Right lung (tissue), 5 donors: ENCODE measurements around the gene CABP2. TPM values are rescaled to one million over a fixed set of nuclear protein-coding genes. Genes with fewer than 3 reads are reported as not detected.
"Not testable (repeated sequence)": the region's sequence is repeated elsewhere in the genome, so short reads cannot be mapped to it uniquely, and the experiment has no call there.

Experiments used
- DNase-seq, 2 donors: peaks; one replicate each; pipeline ENCODE4 v3.0.0-alpha.2; 2013
- polyA plus RNA-seq, 5 donors: library from polyadenylated mRNA; unstranded; fragments of 120-200 nt; gene quantifications; one replicate each; pipeline versions ENCODE4 v1.2.1 to v1.2.3, GENCODE V29; 2013; ENCODE audit warnings: inconsistent platforms in 1 of 5, low replicate concordance in 1 of 5; ENCODE audit not compliant: insufficient read length in 5 of 5, insufficient read depth in 1 of 5

Gene CABP2
- polyA plus RNA-seq, 5 donors: not detected

DNA sequence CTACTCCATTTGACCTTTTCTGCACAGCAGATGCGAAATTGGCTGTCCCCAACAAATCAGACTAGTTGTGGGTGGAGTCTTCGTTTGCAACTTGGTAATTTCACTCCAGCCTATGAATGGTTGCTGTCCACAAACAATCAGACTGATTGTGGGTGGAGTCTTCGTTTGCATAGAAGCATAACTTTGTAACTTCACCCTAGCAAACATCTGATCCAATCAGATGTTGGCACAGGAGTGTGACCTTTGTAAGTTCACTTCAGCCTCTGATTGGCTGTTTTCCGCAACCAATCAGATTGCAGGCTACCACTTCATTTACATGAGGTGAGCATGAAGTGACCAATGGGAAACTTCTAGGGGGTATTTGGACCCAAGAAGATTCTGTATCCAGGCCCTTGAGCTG lies 16.3 kb upstream of the CABP2 start:
- DNase-seq: no peak

DNA sequence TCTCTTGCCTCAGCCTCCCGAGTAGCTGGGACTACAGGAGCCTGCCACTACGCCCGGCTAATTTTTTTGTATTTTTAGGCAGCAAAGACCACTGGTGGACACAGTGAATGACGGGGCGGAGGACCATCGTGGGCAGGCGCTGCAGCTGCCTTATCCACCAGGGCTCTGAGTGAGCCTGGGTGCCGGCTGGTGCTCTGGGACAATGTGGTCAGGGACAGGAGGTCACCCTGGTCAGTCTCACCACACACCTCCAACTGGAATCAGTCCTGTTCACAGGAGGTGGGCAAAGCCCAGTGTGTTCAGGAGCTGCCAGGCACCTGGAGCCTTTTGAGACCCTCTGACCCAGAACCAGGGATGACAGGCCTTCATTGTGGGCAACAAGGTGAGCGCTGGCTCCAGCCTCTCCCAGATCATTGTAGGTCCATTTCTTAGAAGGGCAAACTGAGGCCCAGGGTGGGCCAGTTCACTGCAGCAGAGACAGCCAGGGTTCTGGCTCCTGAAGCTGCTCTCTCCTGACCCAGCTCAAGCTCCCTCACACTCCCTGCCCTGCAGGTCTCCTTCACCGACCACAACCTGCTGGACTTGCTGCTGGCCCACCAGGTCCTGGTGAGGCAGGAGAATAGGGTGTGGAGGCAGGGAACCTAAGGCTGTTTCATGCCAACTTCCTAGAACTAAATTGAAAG lies 15.7 kb upstream of the CABP2 start:
- no peak for DNase-seq

DNA sequence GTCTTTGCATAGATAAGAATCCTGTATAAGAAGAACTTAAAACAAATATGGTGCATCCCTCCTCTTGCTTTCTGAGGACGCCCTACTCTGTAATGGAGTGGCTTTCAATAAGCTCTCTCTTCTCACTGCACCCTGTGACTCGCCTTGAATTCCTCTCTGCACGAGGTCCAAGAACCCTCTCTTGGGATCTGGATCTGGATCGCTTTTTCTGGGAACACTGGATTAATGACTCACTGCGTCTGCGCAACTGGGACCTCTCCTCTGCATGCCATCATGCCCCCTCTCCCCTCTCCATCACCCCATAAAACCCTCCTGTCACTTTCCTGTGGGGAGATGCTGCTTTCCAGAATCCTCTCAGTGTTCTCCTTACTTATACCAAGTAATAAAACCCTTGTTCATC lies 15.1 kb upstream of the CABP2 start:
- DNase-seq: no peak

DNA sequence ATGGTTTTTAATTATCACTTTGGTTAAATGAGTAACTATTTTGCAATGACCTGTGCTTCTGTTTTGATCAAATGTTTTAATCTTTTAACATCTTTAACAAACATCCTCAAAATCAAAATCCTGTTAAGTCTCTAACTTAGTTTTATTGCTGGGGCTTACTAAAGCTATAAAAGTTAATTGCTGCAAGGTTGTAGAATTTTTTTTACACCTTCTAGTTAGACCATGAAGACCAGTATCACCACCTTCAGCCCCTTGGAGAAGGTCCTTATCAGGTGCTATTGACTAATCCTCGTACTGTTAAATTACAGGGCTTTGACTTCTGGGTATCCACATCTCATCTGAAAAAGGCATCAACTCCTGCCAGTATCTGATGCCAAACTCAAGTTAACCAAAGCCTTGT lies 12.3 kb upstream of the CABP2 start:
- no peak for DNase-seq

DNA sequence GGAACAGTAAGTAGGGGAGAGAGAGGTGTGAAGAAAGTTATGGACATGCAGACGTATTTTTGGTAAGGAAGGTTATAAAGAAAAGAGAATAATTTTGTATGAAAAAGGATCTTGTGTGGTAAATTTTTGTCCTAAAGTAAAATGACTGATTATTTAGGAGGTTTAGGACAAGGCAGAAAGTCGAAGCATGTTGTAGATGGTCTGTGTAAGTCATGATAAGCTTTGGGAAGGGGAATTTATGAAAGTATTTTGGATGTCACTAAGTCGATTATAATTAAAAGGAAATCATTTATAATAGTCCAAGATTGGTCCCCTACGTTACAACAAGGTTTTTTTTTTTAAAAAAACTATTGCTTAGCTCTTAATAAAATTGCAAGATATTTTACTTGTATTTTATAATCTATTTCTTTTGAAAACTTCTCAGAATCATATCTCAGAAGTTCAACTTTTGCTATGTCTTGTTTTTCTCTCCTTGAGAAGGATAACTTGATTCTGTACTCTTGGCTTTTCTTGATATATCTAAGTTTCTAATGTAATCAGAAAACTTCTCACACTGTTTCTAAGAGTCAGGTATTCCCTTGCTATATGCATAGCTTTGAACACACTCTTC lies 10.9 kb upstream of the CABP2 start:
- DNase-seq: no peak

DNA sequence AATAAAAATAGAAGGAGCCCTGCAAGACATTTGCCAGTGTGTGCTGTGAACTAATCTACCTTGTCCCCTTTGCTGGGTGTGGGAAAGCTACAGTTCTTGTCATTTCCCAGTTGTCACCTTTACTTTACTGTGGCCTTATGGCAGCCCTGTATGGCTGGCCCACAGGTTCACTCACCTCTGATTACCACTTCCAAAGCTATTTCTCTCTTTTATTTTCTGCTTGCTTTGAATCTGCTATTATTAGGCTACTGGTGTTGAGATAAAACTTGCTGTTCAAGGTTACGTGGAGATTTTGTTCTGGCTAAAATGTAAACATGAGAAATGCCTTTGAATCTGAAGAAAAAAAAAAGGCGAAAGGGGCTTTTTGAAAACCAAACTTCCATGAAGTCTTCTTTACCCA lies 9.6 kb upstream of the CABP2 start:
- no peak for DNase-seq

DNA sequence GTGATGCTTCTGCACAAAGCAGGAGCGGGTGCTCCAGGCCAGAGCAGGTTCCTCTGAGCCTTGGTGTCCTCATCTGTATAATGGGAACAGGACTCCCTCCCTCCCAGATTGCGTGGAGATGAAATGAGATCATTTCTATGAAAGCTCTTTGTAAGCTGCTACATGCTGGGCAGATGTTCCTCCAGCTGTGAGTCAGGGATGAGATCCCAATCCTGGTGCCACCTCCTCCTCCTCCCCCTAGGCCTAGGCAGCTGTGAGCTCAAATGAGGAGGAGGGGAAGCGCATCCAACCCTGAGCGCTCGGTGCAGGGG lies 7.0 kb upstream of the CABP2 start:
- no peak for DNase-seq

DNA sequence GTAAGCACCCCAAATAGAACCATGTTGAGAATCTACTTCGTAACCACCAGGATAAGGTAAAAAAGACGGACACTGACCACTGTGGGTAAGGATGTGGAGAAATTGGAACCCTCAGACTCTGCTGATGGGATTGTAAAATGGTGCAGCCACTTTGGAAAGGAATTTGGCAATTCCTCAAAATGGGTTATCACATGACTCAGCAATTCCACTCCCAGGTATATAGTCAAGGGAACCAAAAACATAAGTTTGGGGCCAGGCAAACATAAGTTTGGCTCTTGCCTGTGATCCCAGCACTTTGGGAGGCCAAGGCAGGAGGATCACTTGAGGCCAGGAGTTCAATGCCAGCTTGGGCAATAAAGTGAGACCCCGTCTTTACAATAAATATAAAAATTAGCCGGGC lies 5.1 kb upstream of the CABP2 start:
- DNase-seq: no peak

DNA sequence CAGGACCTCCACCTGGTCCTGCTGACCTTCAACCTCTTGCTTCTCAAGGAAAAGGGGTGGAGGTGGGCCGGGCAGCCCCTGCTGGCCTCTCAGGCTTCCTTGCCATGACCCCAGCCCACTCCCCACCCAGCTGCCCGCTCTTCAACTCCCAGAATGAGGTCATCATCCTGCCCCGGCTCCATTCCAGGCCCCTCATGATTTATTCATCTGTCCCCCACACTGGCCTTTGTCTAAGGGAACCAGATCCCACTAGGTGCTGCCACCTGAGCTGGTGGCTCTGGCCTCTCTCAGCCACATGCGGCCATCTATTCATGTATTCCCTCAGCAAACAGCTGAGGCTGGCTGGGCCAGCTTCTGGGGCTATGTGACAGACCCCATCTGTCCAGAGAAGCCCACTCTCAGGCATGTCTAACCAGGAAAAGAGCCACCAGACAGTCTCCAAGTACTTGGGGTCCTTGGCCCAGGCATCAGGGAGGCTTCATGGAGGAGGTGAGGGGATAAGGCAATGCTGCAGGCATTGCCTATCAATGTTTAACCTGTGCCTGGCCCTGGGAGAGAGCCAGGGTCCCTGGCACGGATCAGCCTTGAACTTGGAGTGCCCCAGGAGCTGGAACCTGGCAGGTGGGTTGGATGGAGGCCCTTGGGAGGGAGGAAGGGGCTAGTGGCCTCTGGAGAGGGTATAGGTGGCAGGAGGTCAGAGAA lies 2.2 kb upstream of the CABP2 start:
- DNase-seq: no peak

DNA sequence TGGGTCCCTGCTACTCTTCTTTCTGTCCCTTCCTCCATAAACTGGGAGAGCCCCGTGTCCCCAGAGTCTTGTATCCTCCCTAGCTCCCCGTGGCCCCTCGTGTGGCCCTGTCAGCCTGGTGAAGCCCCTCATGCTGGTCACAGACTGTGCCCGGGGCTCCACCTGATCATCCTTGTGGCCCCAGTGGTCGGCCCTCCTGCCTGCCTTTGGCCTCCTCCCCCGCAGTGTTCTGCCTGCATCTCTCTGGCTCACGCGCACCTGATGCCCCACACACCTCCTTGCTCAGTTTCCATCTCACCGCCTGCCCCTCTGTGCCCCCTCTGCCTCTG lies 1.2 kb upstream of the CABP2 start:
- no peak for DNase-seq

DNA sequence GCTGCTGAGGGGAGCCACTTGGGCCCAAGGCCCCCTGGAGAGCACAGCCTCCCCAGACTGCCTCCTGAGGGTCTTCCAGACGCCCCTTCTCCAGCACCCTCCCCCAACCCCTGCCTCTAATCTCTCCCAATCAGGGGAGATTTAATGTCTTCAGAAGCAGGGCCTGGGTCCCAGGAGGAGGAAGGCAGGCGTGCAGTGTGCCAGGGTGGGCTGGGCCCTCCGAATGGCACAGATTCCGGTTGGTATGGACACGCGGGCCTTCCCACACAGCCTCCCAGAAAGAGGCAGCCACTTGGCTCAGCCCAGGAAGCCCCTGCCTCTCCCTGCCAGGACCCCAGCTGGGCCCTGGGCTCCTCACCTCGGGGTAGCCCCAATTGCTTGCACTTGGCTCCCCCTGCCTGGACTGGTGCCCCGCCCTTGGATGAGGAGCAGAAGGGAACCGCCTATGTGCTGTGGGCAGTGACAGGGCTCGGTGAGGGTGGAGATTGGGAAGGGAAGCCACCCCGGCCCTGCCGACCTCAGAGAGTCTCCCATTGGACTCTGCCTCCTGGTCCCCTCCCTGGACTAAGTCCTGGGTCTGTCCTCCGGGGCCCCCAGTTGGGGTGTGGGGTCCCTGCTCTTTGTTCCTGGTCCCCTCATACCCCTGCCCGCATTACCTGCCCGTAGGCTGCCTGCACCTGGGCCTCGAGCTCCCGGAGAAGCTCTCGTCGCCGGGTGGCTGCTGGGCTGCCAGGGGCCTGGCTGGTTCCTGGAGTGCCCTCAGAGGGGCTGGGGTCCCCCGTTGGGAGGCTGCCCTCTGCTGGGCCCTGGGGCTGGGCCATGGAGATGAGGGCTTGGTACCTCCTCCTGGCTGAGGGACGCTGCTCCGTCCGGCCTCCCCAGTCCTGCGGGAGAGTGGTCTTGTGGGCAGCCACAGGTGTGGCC lies 572 bp upstream of the CABP2 start:
- no peak for DNase-seq

DNA sequence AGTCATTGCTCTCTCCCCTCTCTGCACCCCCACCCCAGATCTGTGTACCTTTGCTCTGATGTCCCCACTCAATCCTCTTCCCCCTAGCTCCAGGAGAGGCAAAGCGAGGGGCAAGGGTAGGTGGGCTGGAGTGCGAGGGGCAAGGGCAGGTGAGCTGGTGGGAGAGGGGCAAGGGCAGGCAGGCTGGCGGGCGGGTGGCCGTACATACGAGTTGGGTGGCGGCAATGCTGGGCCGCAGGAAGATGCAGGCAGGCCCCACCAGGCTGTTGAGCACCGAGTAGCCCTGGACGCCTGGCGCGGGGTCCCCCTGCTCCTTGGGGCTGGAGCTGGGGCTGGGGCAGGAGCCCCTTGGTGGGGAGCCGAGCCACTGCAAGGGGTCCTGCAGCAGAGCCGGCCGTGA lies 908 bp downstream of the CABP2 start:
- DNase-seq: no peak

DNA sequence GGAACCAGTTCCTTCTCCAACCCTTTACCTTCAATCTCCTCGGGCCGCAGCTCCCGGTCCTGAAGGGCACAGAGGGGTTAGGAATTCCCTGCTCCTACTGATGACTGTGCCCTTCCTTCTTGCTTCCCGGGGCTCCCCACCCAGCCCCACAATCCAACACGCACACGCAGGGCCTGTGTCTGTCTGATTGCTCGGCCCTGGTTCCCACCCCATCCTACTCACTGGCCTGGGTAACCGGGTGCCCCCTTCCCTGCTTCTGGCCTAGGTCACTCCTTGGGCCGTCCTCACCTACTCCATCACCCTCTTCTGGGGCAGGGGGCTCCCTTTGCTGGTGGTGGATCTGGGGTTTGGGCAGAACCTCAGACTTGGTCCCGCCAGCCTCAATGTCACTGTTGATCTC lies 1.3 kb downstream of the CABP2 start:
- no peak for DNase-seq

DNA sequence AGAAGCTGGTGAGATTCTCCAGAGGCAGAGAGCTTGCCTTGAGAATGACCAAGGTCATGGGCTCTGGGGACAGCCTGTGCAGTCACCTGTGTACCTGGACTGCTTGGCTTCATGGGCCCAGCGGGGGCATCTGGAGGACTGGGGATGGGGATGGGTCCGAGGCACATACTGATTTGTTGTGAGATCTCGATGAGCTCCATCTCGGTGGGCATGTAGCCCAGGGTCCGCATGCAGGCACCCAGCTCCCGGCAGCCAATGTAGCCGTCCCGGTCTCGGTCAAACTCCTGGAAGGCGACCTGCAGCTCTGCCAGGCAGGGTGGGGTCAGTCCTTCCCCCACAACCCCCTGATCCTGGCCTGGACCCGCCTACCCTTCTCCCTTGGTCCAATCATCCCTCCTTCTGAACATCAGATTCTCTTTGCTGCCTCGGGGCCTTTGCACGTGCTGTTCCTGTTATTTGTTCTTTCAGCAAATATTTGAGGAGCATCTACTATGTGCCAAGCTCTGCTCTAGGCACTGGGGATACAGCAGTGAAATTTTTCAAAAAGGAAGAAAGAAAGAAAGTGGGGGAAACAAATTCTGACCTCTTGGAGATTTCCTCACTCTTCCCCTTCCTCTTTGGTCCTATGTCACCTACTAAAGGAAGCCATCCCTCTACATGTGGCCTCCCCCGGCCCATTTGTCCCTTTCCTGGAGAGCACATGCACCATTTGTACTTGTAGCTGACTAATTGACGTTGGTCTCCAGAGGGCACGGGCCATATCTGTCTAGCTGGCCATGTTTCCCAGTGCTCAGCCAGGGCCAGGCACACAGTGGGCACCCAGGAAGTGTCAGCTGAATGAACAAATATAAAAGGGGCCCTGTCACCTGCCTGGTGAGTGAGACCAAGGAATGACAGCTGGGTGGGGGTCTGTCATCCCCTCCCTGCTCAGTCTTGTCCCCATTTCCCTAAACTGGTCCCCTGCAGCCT lies 2.1 kb downstream of the CABP2 start:
- no peak for DNase-seq

DNA sequence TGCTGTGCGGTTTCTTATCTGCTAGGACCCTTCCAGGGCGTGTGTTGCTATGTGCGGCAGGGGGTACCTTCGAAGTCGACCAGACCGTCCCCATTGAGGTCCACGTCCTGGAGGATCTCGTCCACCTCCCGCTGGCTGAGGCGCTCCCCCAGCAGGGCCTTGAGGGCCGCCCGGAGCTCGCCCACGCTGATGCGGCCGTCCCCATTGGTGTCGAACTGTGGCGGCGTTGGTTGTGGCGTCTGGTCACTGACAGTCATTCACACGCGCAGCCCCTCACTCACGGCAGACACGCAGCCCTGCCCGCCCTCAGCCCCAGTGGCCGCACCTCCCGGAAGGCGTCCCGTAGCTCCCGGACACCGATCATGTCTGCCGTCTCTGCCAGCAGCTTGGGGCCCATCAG lies 3.5 kb downstream of the CABP2 start:
- no peak for DNase-seq

DNA sequence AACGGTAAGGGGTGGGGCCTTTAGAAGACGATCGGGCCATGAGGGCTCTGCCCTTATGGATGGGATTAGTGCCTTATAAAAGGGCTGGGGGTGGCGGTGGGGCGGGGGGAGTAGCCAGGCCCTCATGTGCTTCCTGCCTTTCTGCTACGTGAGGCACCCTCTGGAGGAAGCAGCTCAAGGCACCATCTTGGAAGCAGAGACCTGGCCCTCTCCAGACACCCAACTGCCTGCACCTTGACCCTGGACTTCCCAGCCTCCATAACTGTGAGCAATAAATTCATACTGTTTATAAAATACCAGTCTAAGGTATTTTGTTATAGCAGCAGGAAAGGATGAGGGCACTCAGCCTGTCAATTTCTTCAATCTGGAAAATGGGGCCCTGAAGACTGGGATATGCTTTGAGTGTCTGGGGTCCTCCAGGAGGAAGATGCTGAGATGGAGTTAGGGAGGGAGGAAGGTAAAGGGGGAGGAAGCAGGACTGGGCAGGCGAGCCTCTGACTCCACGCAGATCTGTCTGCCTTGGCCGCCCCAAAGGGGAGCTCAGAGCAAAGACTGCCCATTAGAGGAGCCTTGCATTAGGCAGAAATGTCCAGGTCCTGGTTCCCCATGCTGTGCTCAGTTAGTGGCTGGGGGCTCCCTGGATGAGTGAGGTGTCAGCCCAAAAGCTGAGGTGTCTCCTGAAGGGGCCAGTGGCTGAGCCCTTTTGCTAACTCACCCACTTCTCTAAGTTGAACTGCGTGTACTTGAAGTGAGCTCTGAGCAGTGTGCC lies 5.3 kb downstream of the CABP2 start:
- DNase-seq: no peak

DNA sequence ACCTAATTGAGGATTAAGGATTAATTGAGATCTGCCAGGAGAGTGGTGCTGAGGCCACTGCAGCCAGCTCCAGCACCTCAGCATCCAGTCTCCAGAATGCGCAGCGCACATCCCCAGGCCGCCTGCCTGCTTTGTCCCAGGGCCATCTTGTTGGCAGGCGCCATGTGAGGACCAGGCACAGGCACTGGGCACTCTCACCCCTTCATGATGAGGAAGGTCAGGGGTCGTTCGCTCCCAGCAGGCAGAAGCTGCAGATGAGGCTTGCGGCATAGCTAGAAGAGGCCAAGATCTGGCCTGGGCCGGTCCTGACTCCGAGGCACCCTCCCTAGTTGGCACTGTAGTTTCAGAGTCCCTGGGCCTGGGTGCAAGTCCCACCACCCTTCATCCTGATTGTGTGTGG lies 6.4 kb downstream of the CABP2 start:
- no peak for DNase-seq

DNA sequence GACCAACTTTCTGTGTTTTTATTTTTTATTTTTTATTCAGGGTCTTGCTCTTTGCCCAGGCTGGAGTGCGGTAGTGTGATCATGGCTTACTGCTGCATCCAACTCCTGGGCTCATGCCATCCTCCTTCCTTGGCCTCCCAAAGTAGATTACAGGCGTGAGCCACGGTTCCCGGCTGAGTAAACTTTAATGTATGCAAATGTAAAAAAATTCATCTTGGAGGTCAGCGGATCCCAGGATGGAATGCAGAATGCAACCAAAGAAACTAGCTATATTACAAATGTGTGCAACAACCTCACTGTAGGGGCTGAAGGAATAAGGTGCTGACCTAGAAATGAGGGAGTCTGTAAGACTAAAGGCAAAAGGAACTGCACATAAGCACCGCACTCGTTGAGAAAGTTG lies 9.1 kb downstream of the CABP2 start:
- DNase-seq: no peak

DNA sequence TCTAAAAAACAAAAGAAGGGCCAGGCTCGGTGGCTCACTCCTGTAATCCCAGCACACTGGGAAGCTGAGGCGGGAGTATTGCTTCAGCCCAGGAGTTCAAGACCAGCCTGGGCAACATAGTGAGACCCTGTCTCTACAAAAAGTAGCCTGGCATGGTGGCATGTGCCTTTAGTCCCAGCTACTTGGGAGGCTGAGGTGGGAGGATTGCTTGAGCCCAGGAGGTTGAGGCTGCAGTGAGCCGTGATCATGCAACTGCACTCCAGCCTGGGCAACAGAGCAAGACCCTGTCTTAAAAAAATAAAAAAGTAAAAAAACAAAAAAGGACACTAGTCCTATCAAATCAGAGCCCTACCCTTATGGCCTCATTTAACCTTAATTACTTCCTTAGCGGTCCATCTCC lies 11.7 kb downstream of the CABP2 start:
- DNase-seq: not testable (repeated sequence)

DNA sequence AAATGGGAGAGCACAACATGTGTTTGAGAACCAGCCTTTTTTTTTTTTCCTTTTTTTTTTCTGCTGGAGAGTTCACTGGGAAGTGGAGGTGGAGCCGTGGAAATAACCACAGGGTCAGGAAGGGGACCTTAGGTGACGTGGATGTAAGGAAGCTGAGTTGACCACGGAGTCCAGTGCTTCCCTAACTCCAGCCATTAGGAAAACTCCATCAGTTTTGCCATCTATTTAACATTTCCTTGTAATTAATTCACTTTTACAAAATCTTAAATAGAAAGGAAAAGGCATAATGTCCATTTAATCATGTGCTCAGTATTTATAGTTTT lies 13.3 kb downstream of the CABP2 start:
- no peak for DNase-seq
